T47D (cell line): ENCODE results near the gene SEPTIN8.

Experiments used
- DNase-seq, 2 experiments: peaks; one replicate each; pipeline versions ENCODE4 v3.0.0 to v3.0.0-alpha.2; 2011 to 2012; ENCODE audit warnings: low read depth in 1 of 2, low spot score in 1 of 2
- JUND ChIP-seq: IDR thresholded peaks from 2 replicates; pipeline ENCODE4 v1.6.1; 2012; ENCODE audit warnings: low read depth
- in situ Hi-C: cut with HindIII; loops from 2 replicates; pipeline ENCODE4 v1.10.0; 2016; ENCODE audit warnings: low sequenced_read_pairs, low pct_unique_long_range_greater_than_20kb

SEPTIN8 gene

DNA sequence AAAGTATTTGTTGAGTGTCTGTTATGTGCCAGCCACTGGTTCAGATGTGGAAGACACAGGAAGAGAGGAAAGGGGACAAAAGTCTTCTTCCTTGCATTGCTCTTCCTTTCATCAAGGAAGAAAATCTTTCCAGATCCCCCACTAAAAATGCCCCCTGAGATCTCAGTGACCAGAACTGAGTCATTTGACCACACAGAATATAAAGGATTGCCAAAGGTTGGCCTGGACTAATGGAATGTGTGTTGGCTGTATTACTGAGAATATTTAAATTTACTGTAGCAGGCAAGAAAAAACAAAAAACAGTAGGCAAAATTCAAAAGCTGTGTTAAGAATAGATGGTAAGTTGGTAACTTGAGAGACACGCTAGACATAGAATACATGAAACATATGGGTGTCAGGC, 10.0 kb upstream of the SEPTIN8 start:
- DNase-seq: no peak
- TF ChIP-seq JUND: no peak
- in situ Hi-C loops: no loop called here

DNA sequence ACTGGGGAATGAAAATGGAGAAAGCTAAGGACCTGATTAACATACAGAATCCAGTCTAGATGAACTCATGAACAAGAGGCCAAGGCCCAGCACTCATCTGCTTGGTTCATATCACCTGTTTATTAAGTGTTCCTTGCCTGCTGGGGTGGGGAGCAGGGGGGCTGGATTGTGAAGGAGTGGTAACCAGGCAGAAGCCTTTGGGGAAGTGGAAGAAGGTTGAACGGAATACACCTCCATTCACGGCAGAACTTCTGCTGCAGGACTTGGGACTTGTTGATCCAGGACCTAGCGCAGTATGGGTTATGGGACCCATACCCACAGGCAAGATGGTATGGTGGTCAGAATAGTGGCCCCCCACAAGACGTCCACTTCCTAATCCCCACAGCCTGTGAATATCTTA, 8.8 kb upstream of the SEPTIN8 start:
- in situ Hi-C loops: no loop called here
- no peak for TF ChIP-seq JUND
- no peak for DNase-seq

DNA sequence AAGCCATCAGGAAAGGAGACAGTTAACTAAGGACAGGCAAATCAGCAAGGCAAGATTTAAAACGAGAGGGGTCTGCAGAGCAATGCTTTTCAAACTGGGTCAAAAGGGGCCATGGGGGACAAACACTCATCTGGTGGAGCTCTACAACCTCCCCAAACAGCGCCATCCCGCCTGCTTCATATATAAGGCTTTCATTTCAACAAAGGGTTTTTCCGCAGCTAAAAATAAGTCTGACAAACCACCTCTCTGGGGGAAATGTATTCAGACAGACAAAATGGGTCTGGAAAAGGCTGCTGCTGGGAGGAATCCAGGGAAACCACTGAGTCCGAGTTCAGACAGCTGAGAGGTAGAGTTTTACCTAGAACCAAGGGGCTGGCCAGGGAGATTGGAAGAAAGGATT, 8.3 kb upstream of the SEPTIN8 start:
- in situ Hi-C loops: no loop called here
- DNase-seq: no peak
- no peak for TF ChIP-seq JUND

DNA sequence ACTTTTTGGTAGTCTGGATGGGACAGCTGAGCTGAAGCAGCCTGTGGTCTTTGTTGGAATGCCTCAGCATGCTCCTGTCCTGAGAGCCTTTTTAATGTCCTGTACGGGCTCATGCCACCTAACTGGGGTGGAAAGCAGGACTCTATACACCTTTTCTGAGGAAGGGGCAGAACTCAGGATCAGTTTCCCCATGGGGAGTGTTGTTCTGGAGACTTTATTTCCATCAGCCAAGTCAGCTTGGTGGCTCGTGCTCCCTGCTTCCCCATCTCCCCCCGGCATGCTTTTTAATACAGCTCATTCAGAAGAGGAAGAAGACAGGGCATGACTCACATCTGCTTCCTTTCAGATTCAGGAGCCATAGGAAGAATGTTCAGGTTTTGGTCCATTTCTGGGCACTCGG, 5.1 kb upstream of the SEPTIN8 start:
- DNase-seq: no peak

DNA sequence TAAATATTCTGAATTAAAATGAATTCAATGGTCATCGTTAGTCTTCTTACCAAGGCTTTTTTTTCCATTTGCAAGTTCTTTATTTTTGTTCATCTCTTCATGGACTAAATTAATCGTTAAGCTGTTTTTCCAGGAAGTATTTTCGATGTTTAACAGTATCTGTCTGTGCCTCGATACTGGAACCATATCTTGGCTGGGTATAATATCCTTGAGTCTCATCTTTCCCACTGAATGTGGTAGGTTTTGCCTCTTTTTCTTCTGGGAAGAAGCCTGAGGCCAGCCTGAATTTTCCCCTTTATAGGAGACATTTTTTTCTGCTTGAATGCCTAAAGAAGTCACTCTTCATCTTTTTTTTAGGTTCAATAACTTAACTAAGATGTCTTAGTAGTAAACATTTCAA, 4.0 kb upstream of the SEPTIN8 start:
- no peak for TF ChIP-seq JUND
- DNase-seq: no peak
- in situ Hi-C loops: no loop called here

More for the DNA sequence above, 5.1 kb upstream of the SEPTIN8 start:
- TF ChIP-seq JUND: no peak
- in situ Hi-C loops: no loop called here

DNA sequence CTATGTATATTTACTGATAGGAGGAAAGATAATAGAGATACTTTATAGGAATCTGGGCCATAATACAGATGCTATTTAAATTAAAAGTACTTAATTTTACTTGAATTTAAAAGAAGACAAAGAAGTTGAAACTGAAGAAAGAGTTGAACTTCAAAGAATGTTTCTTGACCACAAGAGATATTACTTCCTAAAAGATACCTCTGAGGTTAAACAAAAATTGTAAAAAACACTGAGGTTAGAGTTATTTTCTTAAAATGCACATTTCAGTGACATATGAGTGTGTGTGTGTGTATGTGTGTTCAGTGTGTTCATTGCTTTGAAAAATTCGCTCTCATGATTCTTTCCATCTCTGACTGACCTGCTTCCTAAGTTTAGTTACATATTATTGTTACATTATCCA, 3.5 kb upstream of the SEPTIN8 start:
- no peak for DNase-seq
- TF ChIP-seq JUND: no peak
- in situ Hi-C loops: no loop called here

DNA sequence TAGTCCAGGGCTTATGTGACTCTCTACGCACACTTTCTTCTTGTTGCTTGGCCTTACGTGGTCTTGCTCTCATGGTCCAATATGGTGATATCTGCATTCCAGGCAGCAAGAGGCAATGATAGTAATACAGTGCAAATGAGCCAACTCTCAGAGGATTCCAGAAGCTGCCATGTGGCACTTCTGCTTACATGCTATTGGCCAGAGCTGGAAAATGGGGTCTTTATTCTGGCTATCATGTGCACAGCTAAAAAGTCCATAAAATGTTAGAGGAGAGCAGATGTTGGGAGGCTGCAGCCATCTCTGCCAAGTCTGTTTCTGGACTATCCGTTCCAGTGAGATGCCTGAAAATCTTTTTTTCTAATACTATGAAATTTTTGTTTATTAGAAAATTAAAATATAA, 2.9 kb upstream of the SEPTIN8 start:
- no peak for TF ChIP-seq JUND

DNA sequence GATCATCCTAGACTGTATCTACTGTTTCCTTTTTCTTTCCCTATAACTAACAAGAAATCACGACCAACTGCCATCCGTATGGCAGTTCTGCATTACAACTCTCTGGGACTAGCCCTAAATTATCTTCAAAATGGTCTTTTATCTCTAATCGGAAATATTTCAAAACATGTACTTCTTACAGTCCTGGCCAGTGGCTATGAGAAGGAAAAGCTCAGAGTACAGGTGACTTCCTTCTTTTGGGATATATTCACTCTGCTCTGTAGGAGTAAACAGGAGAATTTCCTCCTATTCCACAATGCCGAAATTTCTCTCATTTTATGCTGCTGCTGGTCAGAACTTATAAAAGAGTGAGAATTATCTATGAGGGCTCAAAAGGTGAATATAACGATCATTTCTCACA, 1.8 kb upstream of the SEPTIN8 start:
- no peak for DNase-seq
- in situ Hi-C loops: no loop called here
- TF ChIP-seq JUND: no peak

More for the DNA sequence above, 2.9 kb upstream of the SEPTIN8 start:
- no peak for DNase-seq
- in situ Hi-C loops: no loop called here

DNA sequence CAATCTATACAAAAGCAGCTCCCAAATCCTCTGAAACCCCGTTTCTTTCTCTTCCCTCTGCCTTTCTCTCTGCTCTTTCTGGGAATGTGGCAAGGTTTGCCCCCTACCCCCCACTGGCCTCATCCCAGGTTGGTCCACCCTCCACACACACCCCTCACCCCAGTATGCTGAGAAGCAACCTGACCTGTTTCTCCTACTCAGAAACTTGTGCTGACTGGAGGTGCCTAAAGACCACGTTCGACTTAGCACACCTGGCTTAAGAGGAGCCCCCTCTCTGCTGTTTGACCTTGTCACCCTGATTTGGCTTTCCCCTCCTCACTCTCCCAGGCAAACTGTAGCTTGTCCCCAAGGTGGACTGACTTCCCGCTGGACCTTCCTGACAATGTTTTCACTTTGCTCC, 1.1 kb upstream of the SEPTIN8 start:
- TF ChIP-seq JUND: no peak
- in situ Hi-C loops: no loop called here
- peak in 1 of 2 experiments; percentile 40 for DNase-seq

DNA sequence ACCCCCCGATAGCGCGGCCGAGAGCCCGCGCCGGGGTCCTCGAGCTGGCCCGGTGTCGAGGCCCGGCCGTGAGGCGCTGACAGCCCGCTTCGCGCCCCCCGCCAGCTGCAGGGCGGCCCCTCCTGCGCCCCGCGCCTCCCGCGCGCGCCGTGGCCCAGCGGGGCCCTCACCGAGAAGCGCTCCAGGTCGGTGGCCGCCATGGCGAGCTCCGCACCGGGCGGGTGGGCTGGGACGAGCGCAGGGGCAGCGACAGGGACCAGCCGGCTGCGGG, 166 bp downstream of the SEPTIN8 start:
- in situ Hi-C loops: no loop called here
- no peak for DNase-seq
- TF ChIP-seq JUND: no peak

DNA sequence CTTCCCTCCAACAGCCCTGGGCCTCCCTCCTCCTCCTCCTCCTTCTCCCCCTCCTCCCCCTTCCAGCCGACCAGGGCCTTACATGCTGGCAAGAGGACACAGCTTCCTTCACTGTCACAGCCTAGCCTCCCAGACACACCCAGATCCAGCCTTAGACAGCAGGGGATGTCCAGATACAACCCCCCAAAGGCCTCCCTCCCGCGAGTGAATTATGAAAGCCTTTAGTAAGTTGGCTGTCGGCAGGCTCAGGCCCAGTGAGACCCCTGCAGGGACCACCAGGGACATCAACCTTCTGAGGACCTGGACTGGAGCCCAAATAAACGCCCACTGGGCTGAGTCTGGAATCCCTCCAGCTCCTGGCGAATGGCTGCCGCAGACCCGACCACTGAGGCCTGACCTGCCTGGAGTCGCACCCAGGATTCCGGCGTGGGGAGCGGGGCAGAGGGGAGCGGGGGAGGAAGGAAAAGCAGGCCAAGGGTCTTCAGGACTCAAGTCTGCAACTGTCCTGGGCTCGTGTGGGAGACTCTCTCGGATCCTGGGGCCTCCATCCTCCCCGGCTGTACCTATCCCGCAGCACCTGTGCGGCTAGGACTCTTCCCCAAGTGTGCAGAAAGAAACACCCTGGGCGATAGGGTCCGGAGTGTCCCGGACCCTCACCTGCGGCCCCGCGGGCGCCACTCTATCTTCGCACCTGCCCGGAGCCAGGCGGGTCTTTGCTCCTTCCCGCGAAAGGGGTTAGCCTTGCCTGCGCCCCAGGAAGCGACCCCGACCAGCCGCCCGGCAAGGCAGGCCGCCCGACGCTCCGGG, 705 bp downstream of the SEPTIN8 start:
- no peak for TF ChIP-seq JUND
- in situ Hi-C loops: no loop called here
- DNase-seq: peak in 1 of 2 experiments; percentile 68

DNA sequence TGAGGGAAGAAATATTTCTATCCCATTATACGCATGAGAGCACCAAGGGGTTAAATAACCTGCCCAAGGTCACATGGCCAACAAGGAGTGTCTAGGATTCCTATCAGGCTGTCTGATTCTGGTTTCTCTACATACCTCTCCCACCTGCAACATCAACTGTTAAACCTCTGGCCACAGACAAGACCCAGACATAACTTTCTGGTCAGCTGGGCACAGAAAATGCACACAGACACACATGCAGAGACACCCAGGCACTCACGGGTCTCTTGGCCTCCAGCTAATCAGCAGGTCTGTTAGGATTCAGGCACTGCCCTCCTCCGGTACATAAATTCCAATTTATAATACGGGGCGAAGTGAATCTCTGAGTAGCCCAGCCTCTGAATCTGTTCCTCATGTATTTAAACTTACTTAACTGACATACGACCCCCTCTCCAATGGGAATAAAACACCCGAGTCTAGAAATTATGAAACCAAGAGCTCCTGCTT, 1.5 kb downstream of the SEPTIN8 start:
- peak in 1 of 2 experiments; percentile 76 for DNase-seq
- no peak for TF ChIP-seq JUND
- in situ Hi-C loops: no loop called here

DNA sequence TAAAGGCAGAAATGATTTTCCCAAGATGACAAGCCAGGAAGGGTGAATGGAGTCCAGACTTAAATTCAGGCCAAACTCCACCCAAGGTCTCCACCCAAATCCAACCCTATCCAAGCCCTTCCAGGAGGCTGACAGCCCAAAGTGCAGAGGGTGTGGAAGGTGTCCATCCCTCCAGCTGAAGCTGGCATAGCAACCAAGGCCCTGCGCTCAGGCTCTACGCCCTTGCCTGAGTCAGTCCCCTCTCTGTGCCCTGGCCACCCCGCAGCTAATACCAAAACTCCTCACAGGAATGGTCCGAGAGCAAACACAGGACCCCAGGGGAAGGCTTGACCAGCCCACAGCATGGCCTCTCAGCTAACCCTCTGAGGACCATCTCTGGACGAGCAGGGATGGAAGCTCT, 2.1 kb downstream of the SEPTIN8 start:
- no peak for TF ChIP-seq JUND
- in situ Hi-C loops: no loop called here
- no peak for DNase-seq

DNA sequence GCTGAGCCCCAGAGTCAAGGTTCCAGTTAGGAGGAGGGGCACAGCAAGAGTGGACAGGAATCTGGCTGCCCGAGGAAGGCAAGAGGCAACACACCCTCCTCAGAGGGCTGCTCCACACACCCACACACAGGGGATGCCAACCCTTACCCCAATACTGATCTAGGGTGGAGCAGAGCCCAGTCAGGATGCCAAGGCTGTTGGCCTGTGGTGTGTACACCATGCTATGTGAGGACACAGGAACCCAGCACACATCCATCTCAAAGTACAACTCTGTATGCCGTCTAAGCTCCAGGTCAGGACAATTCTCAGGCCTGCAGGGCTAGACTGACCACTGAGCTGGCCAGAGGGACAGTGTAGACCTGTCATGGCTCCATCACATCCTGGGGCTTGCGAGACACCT, 2.6 kb downstream of the SEPTIN8 start:
- in situ Hi-C loops: no loop called here
- no peak for DNase-seq
- no peak for TF ChIP-seq JUND
